Aorta (tissue), 5 donors: ENCODE results near the gene ATAD3B. TPM values are rescaled to one million over a fixed set of nuclear protein-coding genes. Genes with fewer than 3 reads are reported as not detected.
"Not testable (repeated sequence)": the region's sequence is repeated elsewhere in the genome, so short reads cannot be mapped to it uniquely, and the experiment has no call there.

Experiments
- ATAC-seq: fragments of 200-7000 bp; cut with Tn5 transposase; one replicate; pipeline ENCODE4 v1.9.1; 2022; ENCODE audit warnings: moderate library complexity; ENCODE audit not compliant: low FRiP score
- DNase-seq, 2 donors: peaks; one replicate each; pipeline ENCODE4 v3.0.0-alpha.2; 2020
- H3K27ac ChIP-seq, 2 donors: one replicate each; pipeline ENCODE4 v1.5.1; 2013; ENCODE audit warnings: low read length in 2 of 2, mild to moderate bottlenecking in 2 of 2, moderate library complexity in 2 of 2, control low read depth in 1 of 2, inconsistent platforms in 1 of 2, low read depth in 1 of 2
- H3K27me3 ChIP-seq, 2 donors: one replicate each; pipeline ENCODE4 v1.6.1; 2013; ENCODE audit warnings: control low read depth in 1 of 2, low read length in 1 of 2, mild to moderate bottlenecking in 1 of 2, moderate library complexity in 1 of 2; ENCODE audit not compliant: insufficient read depth in 2 of 2, control insufficient read depth in 1 of 2
- H3K36me3 ChIP-seq, 2 donors: one replicate each; pipeline ENCODE4 v1.6.1; 2013; ENCODE audit warnings: control low read depth in 1 of 2, low read length in 1 of 2, mild to moderate bottlenecking in 1 of 2; ENCODE audit not compliant: insufficient read depth in 2 of 2, control insufficient read depth in 1 of 2
- H3K4me1 ChIP-seq, 2 donors: one replicate each; pipeline ENCODE4 v1.6.1; 2013; ENCODE audit warnings: low read length in 2 of 2, control low read depth in 1 of 2, mild to moderate bottlenecking in 1 of 2, moderate library complexity in 1 of 2; ENCODE audit not compliant: insufficient read depth in 2 of 2, control insufficient read depth in 1 of 2
- H3K4me3 ChIP-seq, 2 donors: one replicate each; pipeline ENCODE4 v1.5.1; 2013; ENCODE audit warnings: low read length in 2 of 2, control low read depth in 1 of 2, mild to moderate bottlenecking in 1 of 2
- H3K9me3 ChIP-seq: one replicate; pipeline ENCODE4 v1.6.1; 2013; ENCODE audit warnings: mild to moderate bottlenecking, low read length; ENCODE audit not compliant: control insufficient read depth
- WGBS, 2 donors: extraction: QIAGEN DNeasy Blood & Tissue Kit; methylation state at CpG; one replicate each; pipeline ENCODE4 v1.1.7; 2013; 5-methylcytosine and 5-hydroxymethylcytosine counted together
- intact Hi-C, 2 donors: fragments of 100-400 bp; cut with DNase I; formaldehyde crosslinking; loops; one replicate each; pipeline versions ENCODE4 v1.14.2 to v1.15.0; 2022
- polyA plus RNA-seq, 2 donors: library from polyadenylated mRNA; stranded (reverse); fragments of 200-250 nt; gene quantifications; one replicate each; pipeline ENCODE4 v1.2.3, GENCODE V29; 2013
- total RNA-seq, 2 donors: library from RNA; stranded (reverse); fragmentation: NEBNext Ultra II Directional; extraction: Animal tissue kit (Norgen Biotek cat#: 25700); gene quantifications; one replicate each; pipeline ENCODE4 v1.2.1, GENCODE V29; 2021
- donor health status: healthy with polysubstance abuse.
- donor health status: Bipolar disorder and iron deficiency.
- donor health status: DM: no; HTN: no; CAD: no.
- donor health status: DM: no; HTN: no; CAD: no.
- donor health status: DM: yes; HTN: yes; CAD: no.

Gene ATAD3B
- total and polyA plus RNA-seq, 4 donors = 6.1 to 44.8 (median 14.8) TPM

DNA sequence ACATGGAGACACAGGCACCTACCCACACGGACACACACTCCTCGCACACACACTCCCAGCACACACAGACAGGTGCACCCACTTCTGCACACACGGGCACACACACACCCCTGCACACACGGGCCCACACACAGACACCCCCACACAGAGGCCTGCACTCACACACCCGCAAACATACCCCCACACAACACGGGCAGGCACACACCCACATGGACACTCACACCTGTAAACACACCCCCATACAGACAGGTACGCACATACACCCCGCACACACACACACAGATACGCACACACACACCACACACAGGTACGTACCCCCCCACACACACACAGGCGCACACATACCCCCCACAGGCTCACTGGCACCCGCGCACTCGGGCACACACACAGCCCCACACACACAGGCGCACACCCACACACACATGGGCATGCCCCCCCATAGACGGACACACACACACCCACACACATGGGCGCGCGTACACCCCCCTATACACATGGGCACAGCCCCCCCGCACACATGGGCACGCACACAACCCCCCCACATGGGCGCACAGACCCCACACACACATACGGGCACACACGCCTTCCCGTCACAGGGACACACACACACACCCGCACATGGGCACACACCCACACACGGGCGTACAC is 46.5 kb downstream of the ATAD3B start:
- H3K4me3 ChIP-seq = no peak overlapping the region
- no peaks in the 10 kb centered on the region for H3K4me1 ChIP-seq
- 92 to 93% methylated on average over 28 of the region's 28 CpGs for WGBS, 2 donors
- DNase-seq (no peak), ATAC-seq (no peak)
- no peak overlapping the region for H3K27ac ChIP-seq
- no peaks in the 10 kb centered on the region for H3K27me3 ChIP-seq
- intact Hi-C loops = no loop called here
- peaks cover 0 to 3% of the 10 kb centered on the region in 2 donors for H3K36me3 ChIP-seq
- no peaks in the 10 kb centered on the region for H3K9me3 ChIP-seq

DNA sequence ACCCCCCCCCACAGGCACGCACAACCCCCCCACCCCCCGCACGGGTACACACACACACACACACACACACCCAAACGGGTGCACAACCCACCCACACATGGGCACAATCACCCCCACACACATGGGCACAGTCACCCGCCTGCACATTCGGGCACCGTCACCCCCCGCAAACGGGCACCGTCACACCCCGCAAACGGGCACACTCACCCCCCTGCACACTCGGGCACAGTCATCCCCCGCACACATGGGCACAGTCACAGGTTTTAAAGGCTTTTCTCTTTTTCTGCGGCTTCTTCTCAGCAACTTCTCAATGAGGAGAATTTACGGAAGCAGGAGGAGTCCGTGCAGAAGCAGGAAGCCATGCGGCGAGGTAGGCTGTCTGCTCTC is 47.0 kb downstream of the ATAD3B start:
- H3K9me3 ChIP-seq, DNase-seq, ATAC-seq, H3K4me3 ChIP-seq, H3K27me3 ChIP-seq, H3K27ac ChIP-seq, H3K36me3 ChIP-seq, H3K4me1 ChIP-seq, intact Hi-C loops: not testable (repeated sequence)
- 93% methylated on average over 18 to 19 of the region's 19 CpGs for WGBS, 2 donors

GRCh38 chr1:1519805-1520505 is 48.4 kb downstream of the ATAD3B start:
- H3K36me3 ChIP-seq, DNase-seq, H3K27me3 ChIP-seq, intact Hi-C loops, H3K27ac ChIP-seq, H3K4me3 ChIP-seq, H3K4me1 ChIP-seq, H3K9me3 ChIP-seq, ATAC-seq: not testable (repeated sequence)
- 97 to 98% methylated on average over 42 to 51 of the region's 51 CpGs for WGBS, 2 donors

DNA sequence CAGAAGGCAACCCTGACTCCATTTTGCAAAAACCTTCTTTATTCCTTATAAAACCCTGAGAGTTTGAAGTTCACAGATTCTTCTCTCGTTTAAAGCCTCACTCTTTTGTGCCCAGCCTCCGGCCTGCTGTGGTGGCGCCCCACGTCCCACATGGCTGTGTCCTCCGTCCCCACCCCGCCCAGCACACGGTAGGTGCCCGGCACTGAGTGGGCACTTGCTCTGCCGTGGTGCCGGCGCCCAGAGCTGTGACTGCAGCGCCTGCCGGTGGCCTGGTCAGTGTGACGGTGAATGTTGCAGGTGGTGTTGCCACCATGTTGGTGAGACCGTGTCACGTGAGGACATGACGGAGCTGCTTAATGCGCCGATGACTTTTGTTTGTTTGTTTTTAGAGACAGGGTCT is 49.8 kb downstream of the ATAD3B start:
- DNase-seq (no peak), ATAC-seq (no peak)
- Histone ChIP-seq H3K4me3 (no peak overlapping the region), H3K9me3 (no peaks in the 10 kb centered on the region), H3K4me1 (no peaks in the 10 kb centered on the region), H3K36me3 (peaks cover 0 to 3% of the 10 kb centered on the region in 2 donors), H3K27ac (no peak overlapping the region), H3K27me3 (no peaks in the 10 kb centered on the region)
- intact Hi-C loops = no loop called here
- WGBS, 2 donors = 96 to 97% methylated on average over 19 of the region's 19 CpGs

GRCh38 chr1:1522536-1522935 is 51.0 kb downstream of the ATAD3B start:
- H3K27me3 ChIP-seq, H3K27ac ChIP-seq, ATAC-seq, intact Hi-C loops, DNase-seq, H3K4me1 ChIP-seq, H3K36me3 ChIP-seq, H3K9me3 ChIP-seq, H3K4me3 ChIP-seq: not testable (repeated sequence)
- WGBS, 2 donors = 95% methylated on average over 27 to 30 of the region's 30 CpGs

GRCh38 chr1:1523226-1523625 is 51.7 kb downstream of the ATAD3B start:
- H3K27me3 ChIP-seq, H3K9me3 ChIP-seq, H3K36me3 ChIP-seq, ATAC-seq, H3K27ac ChIP-seq, intact Hi-C loops, H3K4me1 ChIP-seq, H3K4me3 ChIP-seq, DNase-seq: not testable (repeated sequence)
- 95 to 96% methylated on average over 25 to 31 of the region's 31 CpGs for WGBS, 2 donors

DNA sequence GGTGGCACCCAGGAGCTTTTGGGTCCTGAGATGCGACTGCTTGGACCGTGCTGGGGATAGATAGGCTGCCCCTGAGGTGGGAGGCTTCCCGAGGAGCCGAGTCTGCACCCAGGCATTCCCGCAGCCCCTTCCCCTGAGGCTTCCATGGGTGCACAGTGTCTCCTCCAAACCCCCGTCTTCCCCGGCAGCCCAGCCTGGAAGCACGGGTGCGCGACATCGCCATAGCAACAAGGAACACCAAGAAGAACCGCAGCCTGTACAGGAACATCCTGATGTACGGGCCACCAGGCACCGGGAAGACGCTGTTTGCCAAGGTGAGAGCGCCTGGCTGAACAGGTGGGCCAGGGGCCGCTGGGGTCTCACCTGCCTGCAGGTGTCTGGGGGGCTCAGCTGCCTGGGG is 52.1 kb downstream of the ATAD3B start:
- H3K36me3 ChIP-seq, H3K4me1 ChIP-seq, DNase-seq, H3K4me3 ChIP-seq, H3K27me3 ChIP-seq, H3K27ac ChIP-seq, H3K9me3 ChIP-seq, intact Hi-C loops, ATAC-seq: not testable (repeated sequence)
- 89 to 91% methylated on average over 17 of the region's 17 CpGs for WGBS, 2 donors

- intact Hi-C loops, H3K4me3 ChIP-seq, H3K9me3 ChIP-seq, H3K27ac ChIP-seq, H3K36me3 ChIP-seq, DNase-seq, ATAC-seq, H3K27me3 ChIP-seq, H3K4me1 ChIP-seq: not testable (repeated sequence)
- WGBS, 2 donors = 92 to 93% methylated on average over 23 to 26 of the region's 30 CpGs
These were observed 53.3 kb downstream of the ATAD3B start for GRCh38 chr1:1524750-1525383.

DNA sequence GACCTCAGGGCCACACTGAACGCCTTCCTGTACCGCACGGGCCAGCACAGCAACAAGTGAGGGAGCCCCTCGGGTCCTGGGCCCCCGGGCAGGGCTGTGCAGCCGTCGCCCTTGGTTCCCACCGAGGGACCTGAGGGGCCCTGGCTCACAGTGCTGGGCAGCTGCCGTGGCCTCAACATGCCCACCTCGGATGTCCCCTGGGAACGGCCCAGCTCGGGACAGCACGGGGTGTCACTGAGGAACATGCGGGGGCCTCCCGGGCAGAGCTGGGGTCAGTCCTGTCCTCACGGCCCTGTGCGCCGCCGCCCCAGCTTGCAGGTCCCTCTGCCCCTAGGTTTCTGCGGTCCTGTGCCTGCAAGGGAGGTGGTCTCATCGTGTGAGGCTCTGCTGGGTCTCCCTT is 54.9 kb downstream of the ATAD3B start:
- H3K27ac ChIP-seq, H3K4me1 ChIP-seq, H3K4me3 ChIP-seq, intact Hi-C loops, DNase-seq, H3K36me3 ChIP-seq, H3K9me3 ChIP-seq, H3K27me3 ChIP-seq: not testable (repeated sequence)
- WGBS, 2 donors = 89 to 92% methylated on average over 10 to 20 of the region's 21 CpGs
- ATAC-seq = peak; percentile 37
